GM21717 (cell line): Measurements from ENCODE around the gene GNAQ.

Experiments
- ATAC-seq: cut with Tn5 transposase; IDR thresholded peaks from one replicate; pipeline ENCODE4 v1.9.1; 2021; ENCODE audit warnings: mild to moderate bottlenecking, moderate library complexity; ENCODE audit not compliant: unreplicated experiment

GNAQ gene

DNA sequence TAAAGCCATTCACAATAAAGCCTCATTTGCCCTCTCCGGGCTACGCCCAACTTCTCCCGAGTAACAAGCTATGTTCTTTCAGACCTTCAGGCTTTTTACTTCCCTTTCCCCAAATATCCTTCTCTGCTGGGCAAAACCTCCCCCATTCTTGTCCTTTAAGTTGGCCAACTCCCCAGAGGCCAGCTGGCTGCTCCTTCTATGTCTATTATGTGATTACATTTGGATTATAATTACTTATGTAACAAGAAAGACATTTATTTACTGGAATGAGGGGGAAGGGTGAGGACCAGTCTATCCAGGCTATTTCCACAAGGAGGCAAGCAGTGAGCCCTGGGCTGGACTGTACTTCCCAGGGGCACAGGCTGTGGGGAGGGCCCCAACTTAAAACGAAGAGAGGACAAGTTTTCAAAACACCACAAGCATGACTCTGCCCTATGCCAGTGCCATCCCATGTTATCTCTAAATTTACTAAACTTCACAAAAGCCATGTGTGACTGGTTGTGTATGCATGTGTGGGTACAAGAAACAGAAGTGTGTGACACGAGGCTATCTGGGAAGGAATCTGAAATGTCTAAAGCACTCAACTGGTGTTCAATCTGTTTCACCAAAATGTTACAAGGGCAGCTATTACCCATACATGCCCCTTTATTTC lies 84.5 kb downstream of the GNAQ start:
- ATAC-seq: no peak

DNA sequence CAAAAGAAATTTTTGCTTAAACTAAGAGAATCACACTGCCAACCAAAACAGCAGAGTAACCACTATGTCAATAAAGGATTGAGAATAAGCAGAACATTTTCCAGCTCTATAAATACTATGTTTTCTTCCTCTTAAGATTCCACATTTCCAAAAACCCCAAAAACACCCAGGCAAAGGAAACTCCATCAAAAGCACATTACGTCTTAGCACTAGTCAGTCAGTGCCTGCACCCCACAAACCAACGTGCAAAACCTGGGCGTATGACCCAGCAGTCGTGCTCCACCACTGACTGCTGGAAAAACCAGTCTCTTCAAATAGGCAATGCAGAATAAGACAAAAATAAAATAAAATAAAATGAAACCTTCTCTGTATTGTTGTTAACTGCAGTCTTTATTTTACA lies 85.3 kb downstream of the GNAQ start:
- no peak for ATAC-seq

DNA sequence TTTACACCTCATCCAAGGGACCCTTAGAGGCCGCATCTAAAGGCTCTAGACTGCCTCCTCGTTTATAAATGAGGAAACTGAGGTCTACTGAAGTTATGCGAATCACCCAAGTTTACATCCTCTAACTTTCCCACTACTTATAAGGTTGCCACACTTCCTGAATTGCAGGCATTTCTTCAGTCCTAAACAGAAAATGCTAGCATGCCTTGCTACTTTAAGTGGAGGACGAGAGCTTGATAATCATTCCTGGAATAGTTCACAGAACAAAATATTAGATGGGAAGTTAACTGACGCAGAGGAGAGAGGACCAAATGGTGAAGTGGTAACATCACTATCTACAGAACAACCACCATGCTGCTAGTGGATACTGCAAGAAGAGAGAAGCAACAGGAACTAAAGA lies 85.8 kb downstream of the GNAQ start:
- no peak for ATAC-seq

DNA sequence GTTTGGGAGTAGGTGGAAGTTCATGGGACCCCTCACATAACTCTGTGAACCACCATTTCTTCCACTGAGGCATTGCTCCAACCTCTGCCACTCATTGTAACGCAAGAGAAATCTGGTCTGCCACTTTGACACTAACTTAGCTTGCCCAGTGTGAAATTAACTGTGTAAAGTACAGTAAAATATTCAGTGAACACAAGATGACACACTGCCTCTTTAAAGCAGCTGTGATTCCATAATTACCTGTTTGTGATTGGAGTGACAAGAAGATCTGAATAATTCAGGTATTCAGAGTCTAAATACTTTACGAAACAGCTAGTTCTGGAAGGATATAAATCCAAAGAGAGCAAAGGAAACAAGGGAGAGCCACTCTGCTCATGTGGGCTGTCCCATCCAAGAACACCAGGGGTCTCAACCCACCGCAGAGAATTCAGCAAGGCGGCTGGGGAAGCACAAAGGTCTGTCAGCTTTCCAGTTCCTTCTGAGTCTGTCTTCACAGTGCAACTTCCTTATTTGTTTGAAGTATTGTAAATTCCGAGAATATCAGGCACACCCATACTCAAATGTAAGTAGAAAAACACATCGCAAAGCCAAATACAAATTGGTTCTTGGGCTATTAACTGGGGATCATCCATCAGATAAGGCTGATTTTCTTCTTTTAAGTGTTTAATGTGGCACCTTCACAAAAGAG lies 86.9 kb downstream of the GNAQ start:
- no peak for ATAC-seq

DNA sequence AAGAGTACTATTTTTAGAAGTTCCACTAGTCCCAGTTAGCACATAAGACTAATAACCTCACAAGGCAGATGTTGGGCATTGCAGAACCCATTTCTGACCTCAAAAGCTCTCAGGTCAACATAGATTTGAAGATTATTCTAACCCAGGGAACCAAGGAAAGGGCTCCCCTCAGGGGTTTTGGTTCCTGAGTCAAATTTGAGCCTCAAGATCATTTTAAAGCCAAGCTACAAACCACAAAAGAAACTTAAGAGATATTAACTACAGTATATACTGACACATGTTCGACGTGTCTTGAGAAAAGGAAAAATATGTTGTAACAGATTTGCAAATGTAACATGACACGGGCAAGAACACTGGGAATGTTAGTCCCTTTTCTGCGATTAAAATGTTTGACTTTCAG lies 88.6 kb downstream of the GNAQ start:
- ATAC-seq: no peak

DNA sequence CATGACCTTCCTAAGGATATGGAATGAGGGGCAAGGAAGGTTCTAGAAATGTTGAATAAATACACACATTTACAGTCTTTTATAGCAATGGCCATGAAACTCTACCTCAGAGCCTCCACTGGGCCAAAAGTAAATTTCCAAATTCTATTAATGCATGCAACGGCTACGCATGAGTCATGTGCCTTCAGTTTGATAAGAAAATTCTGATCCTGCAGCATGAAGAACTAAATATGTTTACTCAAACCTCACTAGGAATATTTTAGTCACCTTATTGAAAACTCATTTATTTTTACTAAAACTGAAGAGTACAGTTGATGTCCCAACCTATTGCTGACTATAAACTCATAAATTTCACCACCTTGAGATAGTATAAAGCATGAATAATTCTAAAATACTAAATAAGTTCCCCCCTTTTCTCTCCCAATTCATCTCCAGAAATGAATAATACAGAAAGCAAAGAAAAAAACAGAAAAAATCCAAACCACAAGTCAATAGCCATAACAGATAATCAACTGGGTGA lies 92.4 kb downstream of the GNAQ start:
- no peak for ATAC-seq

DNA sequence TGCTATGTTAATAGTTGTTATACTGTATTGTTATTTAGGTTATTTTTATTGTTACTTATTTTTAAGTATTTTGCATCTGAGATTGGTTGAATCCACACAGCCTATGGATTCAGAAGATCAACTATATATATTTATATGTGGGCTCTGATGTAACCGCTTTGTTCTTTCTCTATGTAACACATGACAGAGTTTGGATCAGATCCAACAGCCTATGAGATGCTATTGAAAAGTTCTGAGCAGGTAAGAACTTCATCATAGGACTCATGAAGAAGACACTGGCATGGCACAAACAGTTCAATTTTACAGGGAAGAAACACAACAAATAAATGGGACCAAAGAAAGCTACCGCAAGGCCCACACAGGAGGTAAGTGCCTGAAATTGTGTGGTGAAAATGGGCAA lies 93.4 kb downstream of the GNAQ start:
- no peak for ATAC-seq

DNA sequence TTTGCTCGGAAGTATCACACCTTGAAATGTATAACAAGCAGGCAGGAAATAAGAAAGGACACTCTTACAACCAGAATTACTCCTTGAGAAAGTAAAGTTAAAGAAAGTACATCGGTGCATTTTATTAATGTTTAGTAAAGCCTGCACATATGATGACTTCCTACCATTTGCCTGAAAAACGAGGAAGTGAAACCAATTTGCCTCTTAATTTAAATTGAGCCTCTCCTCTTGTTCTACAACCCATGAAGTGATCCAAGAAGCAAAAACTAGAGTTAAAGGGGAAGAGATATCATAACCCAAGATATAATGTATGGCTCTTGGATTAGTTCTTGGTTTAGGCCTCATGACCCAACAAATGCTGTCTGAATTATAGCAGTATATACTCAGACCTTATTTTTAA lies 95.6 kb downstream of the GNAQ start:
- ATAC-seq: no peak

DNA sequence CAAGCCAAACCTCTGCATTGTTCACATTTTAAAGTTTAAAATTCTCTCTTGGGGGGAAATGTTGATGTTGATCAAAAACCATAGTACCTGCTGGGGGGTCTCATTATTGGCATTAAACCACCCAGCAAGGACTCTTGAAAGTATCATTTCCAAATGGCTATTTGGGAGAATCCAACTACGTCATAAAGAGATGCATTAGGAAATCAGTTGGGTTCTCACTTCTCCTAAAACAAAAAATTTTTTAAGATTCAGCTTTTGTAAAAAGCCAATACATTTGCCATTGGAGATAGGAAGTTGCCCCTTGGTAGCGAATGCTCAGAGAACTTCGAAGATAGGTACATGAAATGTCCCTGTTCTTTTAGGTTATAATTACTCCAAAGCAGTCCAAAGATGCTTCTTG lies 96.4 kb downstream of the GNAQ start:
- no peak for ATAC-seq

DNA sequence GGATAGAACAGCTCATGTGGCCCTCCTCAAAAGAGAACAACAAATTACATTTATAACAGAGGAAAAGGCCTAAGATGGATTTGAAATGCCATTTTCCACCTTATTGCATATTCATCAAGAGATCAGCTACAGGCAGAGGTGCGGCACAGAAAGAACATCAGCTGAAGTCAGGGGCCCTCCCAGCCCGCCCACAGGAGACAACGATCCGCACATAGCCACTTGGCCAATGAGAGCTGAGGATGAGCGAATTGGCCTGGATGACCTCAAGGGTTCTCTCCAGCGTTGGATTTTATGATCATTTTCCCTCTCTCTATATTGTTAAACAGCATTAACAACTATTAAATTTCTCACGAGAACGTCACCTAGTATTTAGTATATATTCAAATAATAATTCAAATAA lies 97.6 kb downstream of the GNAQ start:
- ATAC-seq: no peak

DNA sequence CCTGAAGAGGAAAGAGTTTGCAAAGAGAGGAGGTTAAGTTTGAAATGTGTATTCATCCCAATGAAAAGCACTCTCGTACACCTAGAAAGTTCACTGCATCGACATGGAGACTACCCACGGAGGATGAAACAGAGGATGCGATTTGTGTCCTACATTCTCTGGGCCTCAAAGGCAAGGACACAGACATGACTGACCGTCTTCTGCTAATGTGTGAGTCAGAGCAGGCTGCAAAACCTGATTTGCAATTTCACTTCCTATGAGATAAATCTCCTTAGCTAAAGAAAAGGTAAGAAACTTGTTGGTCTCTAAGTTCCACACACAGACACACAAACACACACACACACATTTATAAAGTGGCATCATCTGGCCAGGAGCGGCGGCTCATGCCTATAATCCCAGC lies 98.6 kb downstream of the GNAQ start:
- ATAC-seq: no peak

DNA sequence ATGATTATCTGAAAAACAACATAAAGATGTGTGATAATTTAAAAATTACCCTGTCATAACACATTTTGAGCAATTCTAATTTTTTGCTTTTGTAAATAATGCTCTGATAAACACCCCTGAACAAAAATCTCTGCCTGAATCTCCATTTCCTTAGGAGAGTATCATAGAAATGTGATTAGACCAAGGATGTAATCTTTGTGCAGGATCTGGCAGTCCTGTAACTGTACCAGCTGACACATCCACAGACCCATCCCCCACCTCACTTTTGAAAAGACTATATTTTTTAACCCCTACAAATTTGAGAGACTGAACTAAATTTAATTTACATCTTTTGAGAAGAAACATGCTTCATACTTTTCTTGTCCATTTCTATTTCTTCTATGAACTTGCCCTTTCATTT lies 101.7 kb downstream of the GNAQ start:
- no peak for ATAC-seq

DNA sequence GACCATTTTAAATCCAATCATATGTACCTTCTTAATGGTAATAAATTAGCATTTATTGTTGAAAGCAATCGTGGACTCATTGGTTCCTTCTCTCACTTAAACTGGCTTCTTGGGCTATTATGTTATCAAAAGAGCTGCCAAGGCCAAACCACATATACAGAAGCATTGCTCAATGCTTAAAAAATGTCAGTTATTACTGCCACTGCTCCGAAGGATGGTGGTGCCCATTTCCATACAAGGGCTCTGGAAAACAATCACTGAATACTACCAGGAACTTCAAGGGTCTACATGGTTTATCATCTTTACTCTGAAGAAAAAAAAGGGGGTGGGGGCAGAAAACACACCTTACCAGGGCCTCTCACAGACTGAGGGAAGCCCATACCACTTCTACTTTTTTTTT lies 104.3 kb downstream of the GNAQ start:
- ATAC-seq: no peak

DNA sequence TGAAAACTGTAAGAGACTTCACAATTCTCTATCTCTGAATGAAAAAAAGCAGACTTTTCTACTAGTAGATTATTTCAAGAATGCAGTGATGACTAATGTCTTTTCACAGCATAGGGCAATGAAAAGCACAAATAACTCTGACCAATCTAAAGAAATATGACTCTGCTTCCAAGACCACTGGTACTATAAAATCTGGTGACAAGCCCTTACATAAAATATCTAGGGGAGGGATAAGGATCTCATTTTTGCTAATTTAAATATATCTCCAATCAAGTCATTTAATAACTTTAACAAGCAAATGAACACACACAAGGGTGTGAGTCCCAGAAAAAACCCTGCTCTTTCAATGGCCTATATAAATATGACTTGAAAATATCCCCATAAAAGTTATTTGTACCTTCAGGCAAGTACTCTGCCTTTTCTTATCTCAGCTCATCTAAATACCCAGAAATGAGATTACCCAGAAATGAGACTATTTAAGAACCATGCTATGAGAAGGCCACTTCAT lies 105.2 kb downstream of the GNAQ start:
- no peak for ATAC-seq

DNA sequence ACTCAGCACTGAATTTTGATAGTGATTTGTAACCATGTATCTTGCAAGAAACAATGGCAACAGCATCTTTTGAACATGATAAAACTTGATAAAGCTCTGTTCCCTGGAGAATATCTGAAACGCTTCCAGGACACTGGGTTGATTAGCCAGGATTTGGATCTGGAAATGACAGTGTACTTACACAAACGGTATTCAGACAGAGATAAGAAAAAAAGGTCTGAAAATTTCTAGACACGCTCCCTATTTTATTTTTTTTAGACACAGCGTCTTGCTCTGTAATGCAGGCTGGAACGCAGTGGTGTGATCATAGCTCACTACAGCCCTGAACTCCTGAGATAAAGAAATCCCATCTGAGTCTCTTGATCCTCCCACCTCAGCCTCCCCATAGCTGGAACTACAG lies 109.0 kb downstream of the GNAQ start:
- ATAC-seq: no peak

DNA sequence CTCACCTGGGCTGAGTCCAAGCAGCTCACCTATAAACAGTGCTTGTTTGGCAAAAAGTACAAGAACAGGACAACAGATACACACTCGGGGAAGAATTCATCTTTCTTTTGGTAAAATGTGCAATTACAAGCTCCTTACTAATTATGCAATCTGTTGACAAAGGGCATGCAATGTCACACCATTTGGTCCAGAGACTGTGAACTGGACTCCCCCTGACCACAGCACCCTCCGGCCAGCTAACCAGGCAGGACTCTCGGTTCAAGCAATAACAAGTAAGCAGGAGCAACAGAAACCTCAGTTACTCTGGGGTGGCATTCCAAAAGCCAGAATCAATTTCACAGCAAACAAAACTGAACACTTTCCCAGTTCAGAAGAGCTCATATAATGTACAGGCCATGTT lies 113.8 kb downstream of the GNAQ start:
- ATAC-seq: no peak

DNA sequence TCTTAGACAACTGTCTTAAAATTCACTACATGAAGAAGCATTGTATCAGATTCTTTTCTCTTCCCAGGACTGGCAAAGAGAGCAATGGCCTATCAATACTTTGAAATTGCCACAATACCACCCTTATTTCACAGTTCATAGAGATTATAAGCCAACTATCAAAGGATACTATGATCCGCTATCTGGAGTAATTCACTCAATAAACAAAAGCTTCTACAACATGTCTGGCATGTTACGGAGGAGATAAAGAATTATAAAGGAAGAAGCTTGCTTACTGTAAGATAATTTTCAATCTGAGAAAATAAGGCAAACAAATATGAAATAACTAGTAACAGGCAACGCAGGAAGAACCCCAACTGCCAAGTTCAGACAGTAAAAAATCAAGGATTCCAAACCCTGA lies 114.8 kb downstream of the GNAQ start:
- no peak for ATAC-seq

DNA sequence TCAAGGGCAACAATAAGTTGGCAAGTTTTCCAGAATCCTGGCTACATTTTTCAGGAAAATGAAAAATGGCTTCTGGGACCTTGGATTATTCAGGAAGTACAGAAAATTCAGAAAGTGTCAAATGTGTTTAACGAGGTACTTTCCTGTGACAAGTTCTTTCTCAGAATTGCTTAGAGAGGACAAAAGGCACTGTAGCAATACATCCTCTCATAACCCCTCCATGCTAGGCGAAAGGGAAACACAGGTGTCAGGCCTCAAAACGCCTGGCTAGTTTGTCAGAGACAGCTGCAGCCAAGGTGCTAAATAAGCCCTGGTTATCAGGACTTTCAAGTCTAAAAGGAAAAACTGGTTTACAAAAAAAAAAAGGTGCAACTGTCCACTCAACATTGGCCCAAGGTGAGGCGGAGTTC lies 115.2 kb downstream of the GNAQ start:
- ATAC-seq: no peak

DNA sequence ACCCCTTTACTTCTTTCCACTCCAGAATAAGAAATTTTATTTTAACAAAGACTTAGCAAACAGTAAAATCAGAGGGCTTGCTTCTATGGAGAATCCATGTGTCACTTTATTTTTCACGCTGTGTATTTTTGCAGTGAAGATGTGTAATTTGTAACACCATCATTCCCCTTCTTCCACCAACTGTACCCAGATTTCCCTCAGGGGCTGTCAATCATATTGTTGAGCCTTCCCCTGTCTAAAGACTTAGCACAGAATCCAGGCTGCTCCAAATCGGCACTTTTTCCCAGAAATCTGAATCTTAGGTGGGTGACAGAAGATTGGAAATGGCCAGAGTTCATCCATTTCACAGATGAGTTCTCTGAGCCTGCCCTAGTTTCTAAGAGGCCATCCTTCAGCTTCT lies 115.9 kb downstream of the GNAQ start:
- no peak for ATAC-seq

DNA sequence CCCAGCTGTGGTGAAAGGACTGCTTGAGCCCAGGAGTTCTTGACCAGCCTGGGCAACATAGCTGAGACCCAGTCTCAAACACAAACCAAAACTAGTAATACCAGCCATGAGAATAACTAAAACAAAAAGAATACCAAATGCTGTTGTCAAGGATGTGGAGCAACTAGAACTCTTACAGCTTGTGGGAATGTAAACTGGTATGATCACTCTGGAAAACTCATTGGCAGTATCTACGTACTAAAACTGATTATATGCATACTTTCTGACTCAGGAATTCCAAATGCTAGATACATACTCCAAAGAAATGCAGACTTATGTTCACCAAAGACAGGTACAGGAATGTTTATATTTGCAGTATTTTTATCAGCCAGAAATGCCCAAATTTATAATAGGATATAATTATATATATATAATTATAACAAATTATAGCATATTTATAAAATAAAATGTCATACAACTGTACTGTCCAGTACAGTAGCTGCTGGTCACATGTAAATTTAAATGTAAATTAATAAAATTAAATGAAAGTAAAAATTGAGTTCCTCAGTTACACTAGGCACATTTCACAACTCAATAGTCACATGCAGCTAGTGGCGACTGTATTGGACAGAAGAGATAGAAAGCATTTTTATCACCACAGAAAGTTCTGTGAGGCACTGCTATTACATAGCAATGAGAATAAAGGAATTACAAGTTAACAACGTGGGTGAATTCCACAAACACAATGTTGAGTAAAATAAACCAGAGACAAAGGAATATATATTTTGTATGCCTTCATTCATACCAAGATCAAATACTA lies 118.5 kb downstream of the GNAQ start:
- no peak for ATAC-seq

DNA sequence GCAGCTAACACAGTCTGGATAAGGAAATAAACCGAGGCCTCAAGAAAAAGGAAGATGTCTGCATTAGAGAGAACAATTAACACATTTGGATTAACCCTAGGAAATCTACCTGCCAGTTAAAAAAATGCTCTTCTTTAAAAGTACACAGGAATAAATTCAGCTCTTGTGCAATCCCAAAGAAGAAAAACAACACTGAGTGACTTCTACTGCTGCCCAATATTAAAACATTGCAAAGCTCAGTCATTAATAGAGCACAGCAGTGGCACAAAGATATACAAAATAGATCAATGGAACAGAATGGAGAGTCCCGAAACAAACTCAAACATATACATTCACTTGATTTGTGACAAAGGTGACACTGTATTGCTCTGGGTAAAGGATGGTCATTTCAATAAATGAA lies 119.7 kb downstream of the GNAQ start:
- no peak for ATAC-seq

DNA sequence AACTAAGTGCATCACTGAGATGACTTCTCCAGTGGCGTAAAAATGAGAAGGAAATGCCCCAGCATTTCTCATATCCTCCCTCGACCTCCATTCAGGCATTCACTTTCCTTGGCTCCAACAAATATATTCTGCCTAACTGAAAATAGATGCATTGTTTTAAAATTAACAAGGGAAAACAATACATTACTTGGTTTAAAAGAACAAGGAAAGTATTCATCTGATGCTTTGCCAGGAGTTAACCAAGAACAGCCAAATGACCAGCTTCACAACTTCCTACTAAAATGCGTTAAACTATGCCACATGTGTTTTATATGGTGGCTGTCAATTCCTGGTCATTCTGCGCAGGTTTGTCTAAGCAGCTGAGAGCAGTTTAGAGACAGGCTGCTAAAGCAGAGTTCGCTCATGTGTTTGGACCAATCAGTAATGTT lies 121.4 kb downstream of the GNAQ start:
- no peak for ATAC-seq
